Suprapubic skin (tissue), 4 donors: ENCODE results near the gene CCNA2.

Experiments used
- EP300 ChIP-seq: sonication (generic); formaldehyde crosslinking; IDR thresholded peaks from one replicate; pipeline ENCODE4 v1.6.1; 2017; ENCODE audit warnings: antibody characterized with exemption
- POLR2A ChIP-seq, 2 donors: fragments of 450-650 bp; IDR thresholded peaks; one replicate each; pipeline ENCODE4 v1.6.1; 2017; ENCODE audit warnings: antibody characterized with exemption in 2 of 2, mild to moderate bottlenecking in 2 of 2, moderate library complexity in 2 of 2
- POLR2AphosphoS5 ChIP-seq, 3 donors: sonication (generic); formaldehyde crosslinking; IDR thresholded peaks; one replicate each; pipeline ENCODE4 v1.6.1; 2017; ENCODE audit warnings: antibody characterized with exemption in 3 of 3
- TF ChIP-seq, protein P1 (sequence below), 2 donors: fragments of 200-600 bp in 1 of 2; fragments of 450-650 bp in 1 of 2; sonication (generic) in 1 of 2; IDR thresholded peaks; one replicate each; pipeline ENCODE4 v1.5.1; 2016 to 2019; ENCODE audit warnings: antibody characterized with exemption in 2 of 2, mild to moderate bottlenecking in 1 of 2, moderate library complexity in 1 of 2

DNA sequence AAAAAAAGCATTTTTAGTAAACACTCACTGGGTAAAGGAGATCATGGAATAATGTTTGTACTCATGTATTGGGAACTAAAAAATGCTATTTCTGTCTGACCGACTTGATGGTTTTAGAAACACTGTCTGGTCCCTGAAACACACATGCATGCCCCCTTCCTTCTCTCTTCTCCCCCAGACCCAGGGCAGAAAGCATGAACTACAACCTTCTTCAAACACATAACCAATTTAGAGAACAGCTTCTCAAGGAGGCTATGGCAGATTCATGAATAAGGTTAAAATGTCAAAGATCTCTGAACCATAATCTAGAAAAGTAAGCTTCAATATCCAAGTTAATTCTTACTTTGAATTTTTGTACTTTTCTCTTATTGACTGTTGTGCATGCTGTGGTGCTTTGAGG is 6.0 kb downstream of the CCNA2 start:
- TF ChIP-seq POLR2AphosphoS5 (IDR thresholded peaks at IDR 0.05), result no peak
- TF ChIP-seq, protein P1, sequence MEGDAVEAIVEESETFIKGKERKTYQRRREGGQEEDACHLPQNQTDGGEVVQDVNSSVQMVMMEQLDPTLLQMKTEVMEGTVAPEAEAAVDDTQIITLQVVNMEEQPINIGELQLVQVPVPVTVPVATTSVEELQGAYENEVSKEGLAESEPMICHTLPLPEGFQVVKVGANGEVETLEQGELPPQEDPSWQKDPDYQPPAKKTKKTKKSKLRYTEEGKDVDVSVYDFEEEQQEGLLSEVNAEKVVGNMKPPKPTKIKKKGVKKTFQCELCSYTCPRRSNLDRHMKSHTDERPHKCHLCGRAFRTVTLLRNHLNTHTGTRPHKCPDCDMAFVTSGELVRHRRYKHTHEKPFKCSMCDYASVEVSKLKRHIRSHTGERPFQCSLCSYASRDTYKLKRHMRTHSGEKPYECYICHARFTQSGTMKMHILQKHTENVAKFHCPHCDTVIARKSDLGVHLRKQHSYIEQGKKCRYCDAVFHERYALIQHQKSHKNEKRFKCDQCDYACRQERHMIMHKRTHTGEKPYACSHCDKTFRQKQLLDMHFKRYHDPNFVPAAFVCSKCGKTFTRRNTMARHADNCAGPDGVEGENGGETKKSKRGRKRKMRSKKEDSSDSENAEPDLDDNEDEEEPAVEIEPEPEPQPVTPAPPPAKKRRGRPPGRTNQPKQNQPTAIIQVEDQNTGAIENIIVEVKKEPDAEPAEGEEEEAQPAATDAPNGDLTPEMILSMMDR (IDR thresholded peaks at IDR 0.05), result no peak
- no peak for TF ChIP-seq POLR2A (IDR thresholded peaks at IDR 0.05)
- TF ChIP-seq EP300, result no peak
